ENCODE measurements around the gene AMELX. TPM values are rescaled to one million over a fixed set of nuclear protein-coding genes. Genes with fewer than 3 reads are reported as not detected.

The AMELX gene
- total and polyA plus RNA-seq, 4 donors, result not detected

GRCh38 chrX:11264925-11265324, 28.3 kb upstream of the AMELX start:
- Histone ChIP-seq H3K4me1 (ENCODE audit: control insufficient read depth in 5 of 5, insufficient read depth in 5 of 5, low read length in 5 of 5) (peaks cover 0 to 7% (median 0%) of the 10 kb centered on the region in 5 donors), H3K36me3 (ENCODE audit: control insufficient read depth in 4 of 4, insufficient read depth in 4 of 4, low read length in 4 of 4) (no peaks in the 10 kb centered on the region), H3K9ac (ENCODE audit: insufficient read depth in 1 of 2, low read length in 2 of 2) (peak overlapping the region in 1 of 2 donors; percentile 54), H3K9me3 (ENCODE audit: control insufficient read depth in 4 of 4, insufficient read depth in 3 of 4, low read length in 3 of 4) (no peaks in the 10 kb centered on the region), H3K27me3 (ENCODE audit: control insufficient read depth in 3 of 3, insufficient read depth in 3 of 3, low read length in 2 of 3) (peaks cover 5 to 19% (median 10%) of the 10 kb centered on the region in 3 donors), H3K27ac (ENCODE audit: low read depth in 1 of 2, low read length in 1 of 2) (no peak overlapping the region), H3K4me3 (no peak overlapping the region)
- ATAC-seq (ENCODE audit: insufficient read depth, low FRiP score) (no peak), DNase-seq (peak in 1 of 3 donors; percentile 11)
- TF ChIP-seq, protein P1, sequence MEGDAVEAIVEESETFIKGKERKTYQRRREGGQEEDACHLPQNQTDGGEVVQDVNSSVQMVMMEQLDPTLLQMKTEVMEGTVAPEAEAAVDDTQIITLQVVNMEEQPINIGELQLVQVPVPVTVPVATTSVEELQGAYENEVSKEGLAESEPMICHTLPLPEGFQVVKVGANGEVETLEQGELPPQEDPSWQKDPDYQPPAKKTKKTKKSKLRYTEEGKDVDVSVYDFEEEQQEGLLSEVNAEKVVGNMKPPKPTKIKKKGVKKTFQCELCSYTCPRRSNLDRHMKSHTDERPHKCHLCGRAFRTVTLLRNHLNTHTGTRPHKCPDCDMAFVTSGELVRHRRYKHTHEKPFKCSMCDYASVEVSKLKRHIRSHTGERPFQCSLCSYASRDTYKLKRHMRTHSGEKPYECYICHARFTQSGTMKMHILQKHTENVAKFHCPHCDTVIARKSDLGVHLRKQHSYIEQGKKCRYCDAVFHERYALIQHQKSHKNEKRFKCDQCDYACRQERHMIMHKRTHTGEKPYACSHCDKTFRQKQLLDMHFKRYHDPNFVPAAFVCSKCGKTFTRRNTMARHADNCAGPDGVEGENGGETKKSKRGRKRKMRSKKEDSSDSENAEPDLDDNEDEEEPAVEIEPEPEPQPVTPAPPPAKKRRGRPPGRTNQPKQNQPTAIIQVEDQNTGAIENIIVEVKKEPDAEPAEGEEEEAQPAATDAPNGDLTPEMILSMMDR (IDR thresholded peaks at IDR 0.05; ENCODE audit: control extremely low read depth, extremely low read depth), result no peak
- 41 to 65% methylated on average over 1 of the region's 1 CpG for WGBS, 2 donors

DNA sequence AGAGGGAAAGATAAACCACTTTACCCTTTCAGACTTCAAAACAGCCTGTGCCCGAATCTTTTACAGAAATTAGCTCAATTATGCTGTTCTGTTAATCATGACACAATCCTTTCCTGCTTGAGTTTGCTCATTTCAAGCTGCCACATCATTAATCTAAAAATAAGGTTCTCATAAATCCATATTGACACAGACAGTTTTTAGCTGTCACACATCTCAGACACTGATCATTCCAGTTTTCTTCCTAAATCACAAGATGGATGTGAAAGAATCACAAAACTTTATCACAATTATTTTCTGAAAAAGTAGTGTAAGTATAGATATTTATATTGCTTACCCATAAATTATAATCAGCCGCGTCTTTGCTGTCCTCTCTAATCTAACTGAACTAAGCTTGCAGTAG, 27.9 kb upstream of the AMELX start:
- no peak overlapping the region for H3K27ac ChIP-seq (ENCODE audit: low read depth in 1 of 2, low read length in 1 of 2)
- no peaks in the 10 kb centered on the region for H3K36me3 ChIP-seq (ENCODE audit: control insufficient read depth in 4 of 4, insufficient read depth in 4 of 4, low read length in 4 of 4)
- 32 to 34% methylated on average over 3 of the region's 3 CpGs for WGBS, 2 donors
- no peaks in the 10 kb centered on the region for H3K9me3 ChIP-seq (ENCODE audit: control insufficient read depth in 4 of 4, insufficient read depth in 3 of 4, low read length in 3 of 4)
- peaks cover 0 to 7% (median 0%) of the 10 kb centered on the region in 5 donors for H3K4me1 ChIP-seq (ENCODE audit: control insufficient read depth in 5 of 5, insufficient read depth in 5 of 5, low read length in 5 of 5)
- TF ChIP-seq, protein P1 (IDR thresholded peaks at IDR 0.05; ENCODE audit: control extremely low read depth, extremely low read depth), result no peak
- H3K9ac ChIP-seq (ENCODE audit: insufficient read depth in 1 of 2, low read length in 2 of 2), result peak overlapping the region in 1 of 2 donors; percentile 54
- H3K27me3 ChIP-seq (ENCODE audit: control insufficient read depth in 3 of 3, insufficient read depth in 3 of 3, low read length in 2 of 3), result peaks cover 1 to 23% (median 10%) of the 10 kb centered on the region in 3 donors
- ATAC-seq (ENCODE audit: insufficient read depth, low FRiP score), result no peak
- no peak for DNase-seq
- H3K4me3 ChIP-seq, result no peak overlapping the region

DNA sequence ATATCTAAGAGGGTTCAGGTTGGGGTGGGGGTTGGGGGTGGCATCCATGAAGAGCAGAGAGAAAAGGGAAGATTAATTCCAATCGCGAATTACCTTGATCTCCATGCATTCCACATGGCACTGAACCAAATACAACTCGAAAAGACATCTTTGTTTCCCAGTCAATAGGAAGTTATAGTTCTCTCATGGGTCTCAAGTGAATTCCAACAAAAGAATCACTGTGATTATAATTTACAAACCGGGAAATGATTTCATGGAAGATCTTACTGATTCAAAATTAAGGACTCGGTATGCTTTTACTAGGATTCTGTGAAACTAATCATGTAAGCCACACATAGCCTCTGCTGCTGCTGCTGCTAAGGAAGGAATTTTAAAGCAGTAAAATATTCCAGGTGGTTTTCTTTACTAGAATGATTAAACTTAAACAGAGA, 26.6 kb upstream of the AMELX start:
- Histone ChIP-seq H3K9ac (ENCODE audit: insufficient read depth in 1 of 2, low read length in 2 of 2) (no peak overlapping the region), H3K9me3 (ENCODE audit: control insufficient read depth in 4 of 4, insufficient read depth in 3 of 4, low read length in 3 of 4) (no peaks in the 10 kb centered on the region), H3K27me3 (ENCODE audit: control insufficient read depth in 3 of 3, insufficient read depth in 3 of 3, low read length in 2 of 3) (peaks cover 0 to 28% (median 14%) of the 10 kb centered on the region in 3 donors), H3K4me3 (no peak overlapping the region), H3K4me1 (ENCODE audit: control insufficient read depth in 5 of 5, insufficient read depth in 5 of 5, low read length in 5 of 5) (peaks cover 0 to 7% (median 0%) of the 10 kb centered on the region in 5 donors), H3K36me3 (ENCODE audit: control insufficient read depth in 4 of 4, insufficient read depth in 4 of 4, low read length in 4 of 4) (no peaks in the 10 kb centered on the region), H3K27ac (ENCODE audit: low read depth in 1 of 2, low read length in 1 of 2) (no peak overlapping the region)
- 64 to 68% methylated on average over 5 of the region's 5 CpGs for WGBS, 2 donors
- no peak for ATAC-seq (ENCODE audit: insufficient read depth, low FRiP score)
- TF ChIP-seq, protein P1 (IDR thresholded peaks at IDR 0.05; ENCODE audit: control extremely low read depth, extremely low read depth), result no peak
- DNase-seq, result no peak

- no peak overlapping the region for H3K4me3 ChIP-seq
- no peaks in the 10 kb centered on the region for H3K36me3 ChIP-seq (ENCODE audit: control insufficient read depth in 4 of 4, insufficient read depth in 4 of 4, low read length in 4 of 4)
- H3K27me3 ChIP-seq (ENCODE audit: control insufficient read depth in 3 of 3, insufficient read depth in 3 of 3, low read length in 2 of 3), result peaks cover 0 to 31% (median 14%) of the 10 kb centered on the region in 3 donors
- H3K27ac ChIP-seq (ENCODE audit: low read depth in 1 of 2, low read length in 1 of 2), result no peak overlapping the region
- WGBS, 2 donors, result 64 to 65% methylated on average over 3 of the region's 3 CpGs
- TF ChIP-seq, protein P1 (IDR thresholded peaks at IDR 0.05; ENCODE audit: control extremely low read depth, extremely low read depth), result no peak
- H3K4me1 ChIP-seq (ENCODE audit: control insufficient read depth in 5 of 5, insufficient read depth in 5 of 5, low read length in 5 of 5), result peaks cover 0 to 7% (median 0%) of the 10 kb centered on the region in 5 donors
- H3K9me3 ChIP-seq (ENCODE audit: control insufficient read depth in 4 of 4, insufficient read depth in 3 of 4, low read length in 3 of 4), result no peaks in the 10 kb centered on the region
- no peak for ATAC-seq (ENCODE audit: insufficient read depth, low FRiP score)
- no peak overlapping the region for H3K9ac ChIP-seq (ENCODE audit: insufficient read depth in 1 of 2, low read length in 2 of 2)
- DNase-seq, result no peak
Measured at GRCh38 chrX:11267425-11267824, 25.8 kb upstream of the AMELX start.
